GM12865 (cell line): ENCODE measurements around the gene FAP.

Source experiments
- DNase-seq: peaks from one replicate; pipeline ENCODE4 v3.0.0; 2010; ENCODE audit warnings: low read depth
- H3K4me3 ChIP-seq: 2 replicates; pipeline ENCODE4 v1.5.1; 2011; ENCODE audit warnings: mild to moderate bottlenecking, low read depth, low read length, control low read depth
- TF ChIP-seq, protein P1 (sequence below): IDR thresholded peaks from 2 replicates; pipeline ENCODE4 v1.5.1; 2011; ENCODE audit warnings: low read length, control low read depth, low read depth, inconsistent platforms; ENCODE audit not compliant: insufficient read depth; ENCODE audit errors: missing control alignments

Gene FAP

DNA sequence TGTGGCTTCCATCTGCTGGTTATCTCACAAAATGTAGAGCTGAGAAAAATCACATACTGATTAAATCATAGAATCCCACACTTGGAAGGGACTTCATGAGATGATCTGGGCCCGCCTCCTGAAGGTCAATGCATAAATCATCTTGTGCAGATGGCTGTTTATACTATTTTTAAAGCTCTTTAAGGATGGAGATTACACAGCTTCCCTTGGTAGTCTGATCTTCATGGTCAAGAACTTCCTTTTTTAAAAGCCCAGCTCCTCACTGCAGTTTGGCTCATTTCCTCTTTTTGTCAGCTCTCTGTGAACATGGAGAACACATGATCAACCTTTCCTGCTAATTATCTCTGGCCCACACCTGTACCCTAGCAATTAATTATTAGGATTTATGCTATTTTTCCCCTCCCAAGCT lies 117.1 kb downstream of the FAP start:
- H3K4me3 ChIP-seq = no peak overlapping the region
- DNase-seq = peak; percentile 48
- TF ChIP-seq, protein P1, sequence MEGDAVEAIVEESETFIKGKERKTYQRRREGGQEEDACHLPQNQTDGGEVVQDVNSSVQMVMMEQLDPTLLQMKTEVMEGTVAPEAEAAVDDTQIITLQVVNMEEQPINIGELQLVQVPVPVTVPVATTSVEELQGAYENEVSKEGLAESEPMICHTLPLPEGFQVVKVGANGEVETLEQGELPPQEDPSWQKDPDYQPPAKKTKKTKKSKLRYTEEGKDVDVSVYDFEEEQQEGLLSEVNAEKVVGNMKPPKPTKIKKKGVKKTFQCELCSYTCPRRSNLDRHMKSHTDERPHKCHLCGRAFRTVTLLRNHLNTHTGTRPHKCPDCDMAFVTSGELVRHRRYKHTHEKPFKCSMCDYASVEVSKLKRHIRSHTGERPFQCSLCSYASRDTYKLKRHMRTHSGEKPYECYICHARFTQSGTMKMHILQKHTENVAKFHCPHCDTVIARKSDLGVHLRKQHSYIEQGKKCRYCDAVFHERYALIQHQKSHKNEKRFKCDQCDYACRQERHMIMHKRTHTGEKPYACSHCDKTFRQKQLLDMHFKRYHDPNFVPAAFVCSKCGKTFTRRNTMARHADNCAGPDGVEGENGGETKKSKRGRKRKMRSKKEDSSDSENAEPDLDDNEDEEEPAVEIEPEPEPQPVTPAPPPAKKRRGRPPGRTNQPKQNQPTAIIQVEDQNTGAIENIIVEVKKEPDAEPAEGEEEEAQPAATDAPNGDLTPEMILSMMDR = no peak

GRCh38 chr2:162125138-162125537 lies 118.1 kb downstream of the FAP start:
- TF ChIP-seq, protein P1 = no peak
- no peak overlapping the region for H3K4me3 ChIP-seq
- no peak for DNase-seq

GRCh38 chr2:162123806-162124758 lies 119.2 kb downstream of the FAP start:
- DNase-seq = peak; percentile 76
- TF ChIP-seq, protein P1 = peak; percentile 44
- H3K4me3 ChIP-seq = no peak overlapping the region
